ENCODE measurements around the gene FHIT. TPM values are rescaled to one million over a fixed set of nuclear protein-coding genes. Genes with fewer than 3 reads are reported as not detected.

Gene FHIT
- total RNA-seq, 1 donor from 2014 or later: 16.1 TPM

- Mint-ChIP-seq H3K27ac (no peak overlapping the region), H3K27me3 (no peaks in the 10 kb centered on the region), H3K9me3 (ENCODE audit: low read depth) (peaks cover 9% of the 10 kb centered on the region), H3K36me3 (ENCODE audit: insufficient read depth) (no peaks in the 10 kb centered on the region), H3K4me1 (ENCODE audit: low read depth) (no peaks in the 10 kb centered on the region), H3K4me3 (ENCODE audit: low read depth) (no peak overlapping the region)
- no peak for DNase-seq (ENCODE audit: low spot score, unreplicated experiment)
- TF ChIP-seq, protein P1, sequence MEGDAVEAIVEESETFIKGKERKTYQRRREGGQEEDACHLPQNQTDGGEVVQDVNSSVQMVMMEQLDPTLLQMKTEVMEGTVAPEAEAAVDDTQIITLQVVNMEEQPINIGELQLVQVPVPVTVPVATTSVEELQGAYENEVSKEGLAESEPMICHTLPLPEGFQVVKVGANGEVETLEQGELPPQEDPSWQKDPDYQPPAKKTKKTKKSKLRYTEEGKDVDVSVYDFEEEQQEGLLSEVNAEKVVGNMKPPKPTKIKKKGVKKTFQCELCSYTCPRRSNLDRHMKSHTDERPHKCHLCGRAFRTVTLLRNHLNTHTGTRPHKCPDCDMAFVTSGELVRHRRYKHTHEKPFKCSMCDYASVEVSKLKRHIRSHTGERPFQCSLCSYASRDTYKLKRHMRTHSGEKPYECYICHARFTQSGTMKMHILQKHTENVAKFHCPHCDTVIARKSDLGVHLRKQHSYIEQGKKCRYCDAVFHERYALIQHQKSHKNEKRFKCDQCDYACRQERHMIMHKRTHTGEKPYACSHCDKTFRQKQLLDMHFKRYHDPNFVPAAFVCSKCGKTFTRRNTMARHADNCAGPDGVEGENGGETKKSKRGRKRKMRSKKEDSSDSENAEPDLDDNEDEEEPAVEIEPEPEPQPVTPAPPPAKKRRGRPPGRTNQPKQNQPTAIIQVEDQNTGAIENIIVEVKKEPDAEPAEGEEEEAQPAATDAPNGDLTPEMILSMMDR (IDR thresholded peaks at IDR 0.05; ENCODE audit: unreplicated experiment): no peak
Measured at GRCh38 chr3:60079076-60079475, 1172.2 kb downstream of the FHIT start.

- Mint-ChIP-seq H3K4me3 (ENCODE audit: low read depth) (no peak overlapping the region), H3K27ac (no peak overlapping the region), H3K36me3 (ENCODE audit: insufficient read depth) (no peaks in the 10 kb centered on the region), H3K4me1 (ENCODE audit: low read depth) (no peaks in the 10 kb centered on the region), H3K9me3 (ENCODE audit: low read depth) (peaks cover 3% of the 10 kb centered on the region), H3K27me3 (no peaks in the 10 kb centered on the region)
- DNase-seq (ENCODE audit: low spot score, unreplicated experiment): no peak
- TF ChIP-seq, protein P1 (IDR thresholded peaks at IDR 0.05; ENCODE audit: unreplicated experiment): no peak
Measured at GRCh38 chr3:60076331-60076730, 1174.9 kb downstream of the FHIT start.

DNA sequence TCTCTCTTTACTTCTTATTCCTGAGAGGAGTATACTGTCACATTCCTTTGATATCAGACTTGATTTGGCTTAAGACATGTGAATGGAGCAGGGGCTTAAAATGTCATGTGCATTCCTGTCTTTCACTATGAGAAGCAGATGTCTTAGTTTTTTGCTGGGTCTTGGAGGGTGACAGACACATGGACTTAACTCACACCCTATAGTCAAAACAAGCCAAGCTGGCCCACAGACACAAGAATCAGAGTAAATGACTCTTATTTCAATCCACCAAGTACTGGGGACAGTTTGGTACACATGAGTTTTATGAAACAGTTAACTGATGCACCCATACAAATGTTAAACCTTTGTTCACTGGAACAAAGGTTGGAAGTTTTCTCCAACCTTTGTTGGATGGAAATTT is 1177.3 kb downstream of the FHIT start:
- DNase-seq (ENCODE audit: low spot score, unreplicated experiment): no peak
- no peak overlapping the region for H3K27ac Mint-ChIP-seq
- no peaks in the 10 kb centered on the region for H3K36me3 Mint-ChIP-seq (ENCODE audit: insufficient read depth)
- H3K4me1 Mint-ChIP-seq (ENCODE audit: low read depth): no peaks in the 10 kb centered on the region
- peaks cover 3% of the 10 kb centered on the region for H3K9me3 Mint-ChIP-seq (ENCODE audit: low read depth)
- no peak overlapping the region for H3K4me3 Mint-ChIP-seq (ENCODE audit: low read depth)
- TF ChIP-seq, protein P1 (IDR thresholded peaks at IDR 0.05; ENCODE audit: unreplicated experiment): no peak
- H3K27me3 Mint-ChIP-seq: no peaks in the 10 kb centered on the region

- H3K27me3 Mint-ChIP-seq: no peaks in the 10 kb centered on the region
- H3K36me3 Mint-ChIP-seq (ENCODE audit: insufficient read depth): no peaks in the 10 kb centered on the region
- no peak overlapping the region for H3K27ac Mint-ChIP-seq
- H3K4me3 Mint-ChIP-seq (ENCODE audit: low read depth): no peak overlapping the region
- H3K9me3 Mint-ChIP-seq (ENCODE audit: low read depth): peaks cover 1% of the 10 kb centered on the region
- DNase-seq (ENCODE audit: low spot score, unreplicated experiment): no peak
- no peaks in the 10 kb centered on the region for H3K4me1 Mint-ChIP-seq (ENCODE audit: low read depth)
- TF ChIP-seq, protein P1 (IDR thresholded peaks at IDR 0.05; ENCODE audit: unreplicated experiment): no peak
Measured at GRCh38 chr3:60073228-60073627, 1178.0 kb downstream of the FHIT start.

- no peak overlapping the region for H3K27ac Mint-ChIP-seq
- no peaks in the 10 kb centered on the region for H3K36me3 Mint-ChIP-seq (ENCODE audit: insufficient read depth)
- no peak overlapping the region for H3K4me3 Mint-ChIP-seq (ENCODE audit: low read depth)
- DNase-seq (ENCODE audit: low spot score, unreplicated experiment): no peak
- no peaks in the 10 kb centered on the region for H3K27me3 Mint-ChIP-seq
- TF ChIP-seq, protein P1 (IDR thresholded peaks at IDR 0.05; ENCODE audit: unreplicated experiment): no peak
- no peaks in the 10 kb centered on the region for H3K4me1 Mint-ChIP-seq (ENCODE audit: low read depth)
- no peaks in the 10 kb centered on the region for H3K9me3 Mint-ChIP-seq (ENCODE audit: low read depth)
Measured at GRCh38 chr3:60070366-60070765, 1180.9 kb downstream of the FHIT start.
